ENCODE data around the gene TP53TG3B. TPM values are rescaled to one million over a fixed set of nuclear protein-coding genes. Genes with fewer than 3 reads are reported as not detected.
"Not testable (repeated sequence)": the region's sequence is repeated elsewhere in the genome, so short reads cannot be mapped to it uniquely, and the experiment has no call there.

The TP53TG3B gene, protein sequence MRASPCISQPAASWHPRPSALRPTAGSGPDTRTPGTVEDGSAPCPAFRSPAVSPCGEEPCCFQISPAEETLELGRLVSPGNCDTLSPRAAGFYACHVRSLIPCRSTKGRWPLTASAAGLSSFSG
- polyA plus RNA-seq: under 1 TPM in 1 of 3 donors, not detected in 2; 0.10 TPM

DNA sequence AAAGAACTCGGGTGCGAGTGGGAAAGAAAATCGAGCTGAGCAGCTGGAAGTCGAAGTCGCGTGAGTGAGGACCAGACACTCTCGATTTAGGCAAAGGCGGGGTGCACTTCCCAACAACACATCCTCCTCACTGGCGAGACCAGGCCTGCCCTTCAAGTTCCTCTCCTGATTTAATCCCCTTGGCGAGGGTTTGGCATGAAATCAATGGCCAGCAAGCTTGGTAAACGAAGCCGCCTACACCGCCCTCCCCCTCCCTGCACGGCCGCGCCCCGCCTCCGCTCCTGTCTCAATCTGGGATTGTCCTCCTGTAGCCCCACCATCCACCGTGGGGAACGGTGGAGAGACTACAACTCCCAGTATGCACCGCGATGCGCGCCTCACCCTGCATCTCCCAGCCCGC lies at the start of gene TP53TG3B:
Gene TP53TG3B, plus strand, starts transcription at position 301 of the 400 bp plus-strand sequence. Its CDS starts 68 bp downstream, at position 369.
- WGBS, 3 donors: no CpG with 5 or more reads among the region's 25 CpGs
- not testable (repeated sequence) for H3K27ac ChIP-seq (ENCODE audit: low read depth, low read length)

DNA sequence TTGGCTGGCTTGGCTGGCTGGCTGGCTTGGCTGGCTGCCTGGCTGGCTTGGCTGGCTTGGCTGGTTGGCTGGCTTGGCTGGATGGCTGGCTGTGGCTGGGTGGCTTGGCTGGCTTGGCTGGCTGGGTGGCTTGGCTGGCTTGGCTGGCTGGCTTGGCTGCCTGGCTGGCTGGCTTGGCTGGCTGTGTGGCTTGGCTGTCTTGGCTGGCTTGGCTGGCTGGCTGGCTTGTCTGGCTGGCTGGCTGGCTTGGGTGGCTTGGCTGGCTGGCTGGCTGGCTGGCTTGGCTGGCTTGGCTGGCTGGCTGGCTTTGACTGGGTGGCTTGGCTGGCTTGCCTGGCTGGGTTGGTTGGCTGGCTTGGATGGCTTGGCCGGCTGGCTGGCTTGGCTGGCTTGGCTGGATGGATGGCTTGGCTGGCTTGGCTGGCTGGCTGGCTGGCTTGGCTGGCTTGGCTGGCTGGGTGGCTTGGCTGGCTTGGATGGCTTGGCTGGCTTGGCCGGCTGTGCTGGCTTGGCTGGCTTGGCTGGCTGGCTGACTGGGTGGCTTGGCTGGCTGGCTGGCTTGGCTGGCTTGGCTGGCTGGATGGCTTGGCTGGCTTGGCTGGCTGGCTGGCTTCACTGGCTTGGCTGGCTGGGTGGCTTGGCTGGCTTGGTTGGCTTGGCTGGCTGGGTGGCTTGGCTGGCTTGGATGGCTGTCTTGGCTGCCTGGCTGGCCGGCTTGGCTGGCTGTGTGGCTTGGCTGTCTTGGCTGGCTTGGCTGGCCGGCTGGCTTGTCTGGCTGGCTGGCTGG lies 24.2 kb upstream of the TP53TG3B start:
- not testable (repeated sequence) for H3K27ac ChIP-seq (ENCODE audit: low read depth, low read length)
- WGBS, 3 donors: 70 to 77% (median 70%) methylated on average over 4 of the region's 4 CpGs

DNA sequence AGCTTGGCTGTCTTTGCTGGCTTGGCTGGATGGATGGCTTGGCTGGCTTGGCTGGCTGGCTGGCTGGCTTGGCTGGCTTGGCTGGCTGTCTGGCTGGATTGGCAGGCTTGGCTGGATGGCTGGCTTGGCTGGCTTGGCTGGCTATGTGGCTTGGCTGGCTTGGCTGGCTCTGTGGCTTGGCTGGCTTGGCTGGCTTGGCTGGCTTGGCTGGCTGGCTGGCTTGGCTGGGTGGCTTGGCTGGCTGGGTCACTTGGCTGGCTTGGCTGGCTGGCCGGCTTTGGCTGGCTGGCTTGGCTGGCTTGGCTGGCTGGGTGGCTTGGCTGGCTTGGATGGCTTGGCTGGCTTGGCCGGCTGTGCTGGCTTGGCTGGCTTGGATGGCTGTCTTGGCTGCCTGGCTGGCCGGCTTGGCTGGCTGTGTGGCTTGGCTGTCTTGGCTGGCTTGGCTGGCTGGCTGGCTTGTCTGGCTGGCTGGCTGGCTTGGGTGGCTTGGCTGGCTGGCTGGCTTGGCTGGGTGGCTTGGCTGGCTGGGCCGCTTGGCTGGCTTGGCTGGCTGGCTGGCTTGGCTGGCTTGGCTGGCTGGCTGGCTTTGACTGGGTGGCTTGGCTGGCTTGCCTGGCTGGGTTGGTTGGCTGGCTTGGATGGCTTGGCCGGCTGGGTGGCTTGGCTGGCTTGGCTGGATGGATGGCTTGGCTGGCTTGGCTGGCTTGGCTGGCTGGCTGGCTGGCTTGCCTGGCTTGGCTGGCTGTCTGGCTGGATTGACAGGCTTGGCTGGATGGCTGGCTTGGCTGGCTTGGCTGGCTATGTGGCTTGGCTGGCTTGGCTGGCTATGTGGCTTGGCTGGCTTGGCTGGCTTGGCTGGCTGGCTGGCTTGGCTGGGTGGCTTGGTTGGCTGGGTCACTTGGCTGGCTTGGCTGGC lies 22.8 kb upstream of the TP53TG3B start:
- H3K27ac ChIP-seq (ENCODE audit: low read depth, low read length): not testable (repeated sequence)
- WGBS, 3 donors: 72 to 79% (median 73%) methylated on average over 5 of the region's 5 CpGs

DNA sequence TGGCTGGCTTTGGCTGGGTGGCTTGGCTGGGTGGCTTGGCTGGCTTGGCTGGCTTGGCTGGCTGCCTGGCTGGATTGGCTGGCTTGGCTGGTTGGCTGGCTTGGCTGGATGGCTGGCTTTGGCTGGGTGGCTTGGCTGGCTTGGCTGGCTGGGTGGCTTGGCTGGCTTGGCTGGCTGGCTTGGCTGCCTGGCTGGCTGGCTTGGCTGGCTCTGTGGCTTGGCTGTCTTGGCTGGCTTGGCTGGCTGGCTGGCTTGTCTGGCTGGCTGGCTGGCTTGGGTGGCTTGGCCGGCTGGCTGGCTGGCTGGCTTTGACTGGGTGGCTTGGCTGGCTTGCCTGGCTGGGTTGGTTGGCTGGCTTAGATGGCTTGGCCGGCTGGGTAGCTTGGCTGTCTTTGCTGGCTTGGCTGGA lies 22.1 kb upstream of the TP53TG3B start:
- not testable (repeated sequence) for H3K27ac ChIP-seq (ENCODE audit: low read depth, low read length)
- WGBS, 3 donors: 49 to 77% (median 73%) methylated on average over 2 of the region's 2 CpGs

DNA sequence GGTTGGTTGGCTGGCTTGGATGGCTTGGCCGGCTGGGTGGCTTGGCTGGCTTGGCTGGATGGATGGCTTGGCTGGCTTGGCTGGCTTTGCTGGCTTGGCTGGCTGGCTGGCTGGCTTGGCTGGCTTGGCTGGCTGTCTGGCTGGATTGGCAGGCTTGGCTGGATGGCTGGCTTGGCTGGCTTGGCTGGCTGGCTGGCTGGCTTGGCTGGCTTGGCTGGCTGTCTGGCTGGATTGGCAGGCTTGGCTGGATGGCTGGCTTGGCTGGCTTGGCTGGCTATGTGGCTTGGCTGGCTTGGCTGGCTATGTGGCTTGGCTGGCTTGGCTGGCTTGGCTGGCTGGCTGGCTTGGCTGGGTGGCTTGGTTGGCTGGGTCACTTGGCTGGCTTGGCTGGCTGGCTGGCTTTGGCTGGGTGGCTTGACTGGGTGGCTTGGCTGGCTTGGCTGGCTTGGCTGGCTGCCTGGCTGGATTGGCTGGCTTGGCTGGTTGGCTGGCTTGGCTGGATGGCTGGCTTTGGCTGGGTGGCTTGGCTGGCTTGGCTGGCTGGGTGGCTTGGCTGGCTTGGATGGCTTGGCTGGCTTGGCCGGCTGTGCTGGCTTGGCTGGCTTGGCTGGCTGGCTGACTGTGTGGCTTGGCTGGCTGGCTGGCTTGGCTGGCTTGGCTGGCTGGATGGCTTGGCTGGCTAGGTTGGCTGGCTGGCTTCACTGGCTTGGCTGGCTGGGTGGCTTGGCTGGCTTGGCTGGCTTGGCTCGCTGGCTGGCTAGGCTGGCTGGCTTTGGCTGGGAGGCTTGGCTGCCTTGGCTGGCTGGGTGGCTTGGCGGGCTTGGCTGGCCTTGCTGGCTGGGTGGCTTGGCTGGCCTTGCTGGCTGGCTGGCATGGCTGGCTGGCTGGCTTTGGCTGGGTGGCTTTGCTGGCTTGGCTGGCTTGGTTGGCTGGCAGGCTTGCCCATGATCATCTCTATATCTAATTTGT lies 21.3 kb upstream of the TP53TG3B start:
- WGBS, 3 donors: 78 to 82% (median 80%) methylated on average over 3 of the region's 4 CpGs
- H3K27ac ChIP-seq (ENCODE audit: low read depth, low read length): not testable (repeated sequence)

Other genes starting within 250 kb of the TP53TG3B start
- gene TP53TG3C, start 166.6 kb upstream of the TP53TG3B start, polyA plus RNA-seq: not detected
- gene TP53TG3E, start 56.5 kb upstream of the TP53TG3B start, polyA plus RNA-seq: under 1 TPM in 1 of 3 donors, not detected in 2; 0.09 TPM
- gene TP53TG3F, start 98.8 kb downstream of the TP53TG3B start, polyA plus RNA-seq: not detected

Data from adipose tissue (tissue), 3 donors.